Gastrocnemius medialis (tissue), 4 donors: Measurements from ENCODE around the gene ZNF77.

Experiments
- CTCF ChIP-seq, 5 experiments: fragments of 450-650 bp in 3 of 5; fragments of 200-600 bp in 2 of 5; sonication (generic) in 2 of 5; IDR thresholded peaks in 4 of 5; conservative IDR thresholded peaks in 1 of 5; 1 replicate in 4 of 5; 2 replicates in 1 of 5; pipeline ENCODE4 v1.5.1; 2016 to 2019; ENCODE audit warnings: antibody characterized with exemption in 5 of 5, mild to moderate bottlenecking in 3 of 5, moderate library complexity in 3 of 5
- POLR2A ChIP-seq, 2 donors: fragments of 450-650 bp; IDR thresholded peaks; one replicate each; pipeline ENCODE4 v1.6.1; 2017; ENCODE audit warnings: antibody characterized with exemption in 2 of 2, mild to moderate bottlenecking in 2 of 2, moderate library complexity in 2 of 2

GRCh38 chr19:2978166-2978767 lies 33.5 kb upstream of the ZNF77 start:
- no peak for TF ChIP-seq CTCF (IDR thresholded peaks at IDR 0.05 in 4 of 5, conservative IDR thresholded peaks at IDR 0.05 in 1 of 5)
- TF ChIP-seq POLR2A (IDR thresholded peaks at IDR 0.05) = no peak
